RWPE2 (cell line): Measurements from ENCODE around the gene TIPARP.
A peak's percentile ranks its signal among the peaks of the same experiment; 100 is the strongest.

Experiments used
- ATAC-seq: fragments of 200-7000 bp; cut with Tn5 transposase; 3 replicates; pipeline ENCODE4 v1.9.1; 2021; ENCODE audit warnings: low read depth
- DNase-seq: peaks from one replicate; pipeline ENCODE4 v3.0.0-alpha.2; 2020; ENCODE audit warnings: low spot score
- H3K27ac ChIP-seq: fragments of 450-650 bp; 2 replicates; pipeline ENCODE4 v1.5.1; 2017; ENCODE audit warnings: mild to moderate bottlenecking; ENCODE audit not compliant: poor library complexity, severe bottlenecking
- H3K27me3 ChIP-seq: fragments of 250-450 bp; sonication (Bioruptor Pico); 2 replicates; pipeline ENCODE4 v1.5.1; 2021; ENCODE audit warnings: mild to moderate bottlenecking, moderate library complexity; ENCODE audit not compliant: insufficient read depth, poor library complexity, severe bottlenecking
- H3K36me3 ChIP-seq: fragments of 250-450 bp; sonication (Bioruptor Pico); 2 replicates; pipeline ENCODE4 v1.5.1; 2020; ENCODE audit warnings: low read depth, mild to moderate bottlenecking, moderate library complexity
- H3K4me1 ChIP-seq: fragments of 250-450 bp; sonication (Bioruptor Pico); 2 replicates; pipeline ENCODE4 v1.5.1; 2021; ENCODE audit warnings: mild to moderate bottlenecking, moderate library complexity; ENCODE audit not compliant: insufficient read depth, poor library complexity, severe bottlenecking
- H3K4me3 ChIP-seq: fragments of 250-450 bp; sonication (Bioruptor Pico); 2 replicates; pipeline ENCODE4 v1.5.1; 2021; ENCODE audit warnings: mild to moderate bottlenecking, moderate library complexity; ENCODE audit not compliant: severe bottlenecking
- H3K9me3 ChIP-seq: fragments of 250-450 bp; sonication (Bioruptor Pico); 2 replicates; pipeline ENCODE4 v1.5.1; 2021; ENCODE audit warnings: mild to moderate bottlenecking, moderate library complexity; ENCODE audit not compliant: severe bottlenecking
- CTCF ChIP-seq: fragments of 450-650 bp; IDR thresholded peaks from one replicate; pipeline ENCODE4 v1.5.1; 2017; ENCODE audit warnings: mild to moderate bottlenecking, moderate library complexity; ENCODE audit not compliant: poor library complexity, severe bottlenecking

The TIPARP gene

GRCh38 chr3:156678197-156678596 lies 3.8 kb downstream of the TIPARP start:
- ATAC-seq (no peak), DNase-seq (no peak)
- H3K4me1 ChIP-seq: peaks cover 50% of the 10 kb centered on the region

GRCh38 chr3:156680243-156680914 lies 6.0 kb downstream of the TIPARP start:
- Histone ChIP-seq H3K27me3 (no peaks in the 10 kb centered on the region), H3K36me3 (peaks cover 100% of the 10 kb centered on the region), H3K9me3 (no peaks in the 10 kb centered on the region), H3K4me3 (no peak overlapping the region), H3K4me1 (peaks cover 72% of the 10 kb centered on the region), H3K27ac (peak overlapping the region; percentile 84)
- DNase-seq: no peak
- TF ChIP-seq CTCF: no peak
- no peak for ATAC-seq

More at GRCh38 chr3:156678197-156678596, 3.8 kb downstream of the TIPARP start:
- peak overlapping the region; percentile 84 for H3K27ac ChIP-seq
- TF ChIP-seq CTCF: no peak
- H3K4me3 ChIP-seq: peak overlapping the region; percentile 79
- H3K27me3 ChIP-seq: no peaks in the 10 kb centered on the region
- peaks cover 83% of the 10 kb centered on the region for H3K36me3 ChIP-seq
- no peaks in the 10 kb centered on the region for H3K9me3 ChIP-seq

DNA sequence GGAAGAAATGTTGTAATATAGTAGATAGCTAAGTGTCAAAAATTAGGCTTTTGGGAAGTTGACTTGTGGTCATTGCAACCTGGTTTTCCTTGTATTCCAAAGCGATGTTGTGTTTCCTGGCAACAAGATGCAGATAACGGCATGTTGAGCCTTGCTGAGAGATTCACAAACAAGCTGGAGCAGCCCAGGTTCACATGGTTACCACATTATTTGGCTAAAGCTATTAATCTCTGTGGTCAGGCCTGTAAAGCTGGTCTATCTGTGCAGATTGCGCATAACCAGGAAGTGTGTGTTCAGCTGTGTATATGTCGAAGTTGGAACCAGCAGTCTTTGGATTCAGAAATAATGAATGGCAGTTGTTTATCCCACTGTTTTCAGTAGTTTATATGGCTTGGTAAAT lies 6.6 kb downstream of the TIPARP start:
- Histone ChIP-seq H3K4me3 (no peak overlapping the region), H3K4me1 (peaks cover 78% of the 10 kb centered on the region), H3K36me3 (peaks cover 100% of the 10 kb centered on the region), H3K27me3 (no peaks in the 10 kb centered on the region), H3K27ac (peak overlapping the region; percentile 84), H3K9me3 (no peaks in the 10 kb centered on the region)
- no peak for TF ChIP-seq CTCF
- ATAC-seq (peak; percentile 82), DNase-seq (peak; percentile 77)

DNA sequence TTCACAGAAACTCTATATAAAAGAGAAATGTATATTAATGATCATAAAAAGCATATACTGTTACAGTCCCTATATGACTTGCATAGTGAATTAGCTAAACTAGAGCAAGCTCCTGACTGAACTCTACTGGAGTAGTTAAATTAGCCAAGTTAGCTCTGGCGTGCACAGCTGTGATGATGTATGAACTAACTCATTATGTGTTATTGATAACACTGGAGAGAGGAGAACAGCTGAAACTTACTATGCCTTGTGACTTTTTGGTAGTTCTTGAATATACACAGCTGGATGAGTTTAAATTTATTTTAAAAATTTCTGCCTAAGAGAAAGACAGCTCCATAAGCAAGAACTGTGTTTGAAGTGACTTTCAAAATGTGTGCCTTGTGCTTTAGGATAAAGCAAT lies 8.1 kb downstream of the TIPARP start:
- Histone ChIP-seq H3K4me1 (peaks cover 90% of the 10 kb centered on the region), H3K9me3 (no peaks in the 10 kb centered on the region), H3K27me3 (no peaks in the 10 kb centered on the region), H3K27ac (peak overlapping the region; percentile 84), H3K36me3 (peaks cover 100% of the 10 kb centered on the region), H3K4me3 (no peak overlapping the region)
- no peak for DNase-seq
- TF ChIP-seq CTCF: no peak
- ATAC-seq: no peak

DNA sequence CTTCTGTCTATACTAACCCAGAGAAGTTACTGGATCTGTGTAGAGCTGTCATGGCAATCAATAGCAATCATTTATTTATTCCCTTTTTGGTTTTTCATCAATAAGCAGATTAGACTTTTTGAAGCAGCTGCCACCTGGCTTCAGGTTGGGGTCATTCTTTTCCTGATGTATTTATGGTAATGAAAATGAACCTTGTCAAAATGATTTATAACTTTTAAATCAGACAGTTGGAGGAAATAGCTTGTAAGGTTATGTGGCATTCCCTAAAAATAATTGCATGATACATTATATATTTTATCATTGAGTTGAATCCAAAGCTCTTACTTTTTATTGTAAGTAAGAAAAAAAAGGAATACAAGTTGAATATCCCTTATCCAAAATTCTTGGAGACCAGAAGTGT lies 8.6 kb downstream of the TIPARP start:
- no peak for DNase-seq
- Histone ChIP-seq H3K4me3 (no peak overlapping the region), H3K27ac (peak overlapping the region; percentile 84), H3K36me3 (peaks cover 99% of the 10 kb centered on the region), H3K4me1 (peaks cover 92% of the 10 kb centered on the region), H3K27me3 (no peaks in the 10 kb centered on the region), H3K9me3 (no peaks in the 10 kb centered on the region)
- no peak for ATAC-seq
- no peak for TF ChIP-seq CTCF
